H1 (cell line): ENCODE data around the gene MAST2.

Source experiments
- RFX5 ChIP-seq: IDR thresholded peaks from 2 replicates; pipeline ENCODE4 v1.6.1; 2011; ENCODE audit warnings: low read depth, low read length, improper control_type of control experiment, borderline replicate concordance
- USF2 ChIP-seq: IDR thresholded peaks from 2 replicates; pipeline ENCODE4 v1.6.1; 2011; ENCODE audit warnings: low read length, improper control_type of control experiment
- TF ChIP-seq, protein P1 (sequence below), 3 experiments: IDR thresholded peaks; 1 replicate in 2 of 3; 2 replicates in 1 of 3; pipeline versions ENCODE4 v1.5.1 to v1.6.1; 2011; ENCODE audit warnings: low read length in 3 of 3, mild to moderate bottlenecking in 3 of 3, inconsistent platforms in 2 of 3, low read depth in 1 of 3, moderate library complexity in 1 of 3; ENCODE audit not compliant: insufficient read depth in 1 of 3; ENCODE audit errors: control extremely low read depth in 1 of 3

GRCh38 chr1:45815667-45816458, 12.5 kb downstream of the MAST2 start:
- TF ChIP-seq, protein P1, sequence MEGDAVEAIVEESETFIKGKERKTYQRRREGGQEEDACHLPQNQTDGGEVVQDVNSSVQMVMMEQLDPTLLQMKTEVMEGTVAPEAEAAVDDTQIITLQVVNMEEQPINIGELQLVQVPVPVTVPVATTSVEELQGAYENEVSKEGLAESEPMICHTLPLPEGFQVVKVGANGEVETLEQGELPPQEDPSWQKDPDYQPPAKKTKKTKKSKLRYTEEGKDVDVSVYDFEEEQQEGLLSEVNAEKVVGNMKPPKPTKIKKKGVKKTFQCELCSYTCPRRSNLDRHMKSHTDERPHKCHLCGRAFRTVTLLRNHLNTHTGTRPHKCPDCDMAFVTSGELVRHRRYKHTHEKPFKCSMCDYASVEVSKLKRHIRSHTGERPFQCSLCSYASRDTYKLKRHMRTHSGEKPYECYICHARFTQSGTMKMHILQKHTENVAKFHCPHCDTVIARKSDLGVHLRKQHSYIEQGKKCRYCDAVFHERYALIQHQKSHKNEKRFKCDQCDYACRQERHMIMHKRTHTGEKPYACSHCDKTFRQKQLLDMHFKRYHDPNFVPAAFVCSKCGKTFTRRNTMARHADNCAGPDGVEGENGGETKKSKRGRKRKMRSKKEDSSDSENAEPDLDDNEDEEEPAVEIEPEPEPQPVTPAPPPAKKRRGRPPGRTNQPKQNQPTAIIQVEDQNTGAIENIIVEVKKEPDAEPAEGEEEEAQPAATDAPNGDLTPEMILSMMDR (IDR thresholded peaks at IDR 0.05; ENCODE audit: control extremely low read depth in 1 of 3, insufficient read depth in 1 of 3, low read depth in 1 of 3, low read length in 3 of 3), result no peak
- TF ChIP-seq USF2 (no peak), RFX5 (no peak)
